ENCODE measurements around the gene LPCAT2. TPM values are rescaled to one million over a fixed set of nuclear protein-coding genes. Genes with fewer than 3 reads are reported as not detected.
A peak's percentile ranks its signal among the peaks of the same experiment; 100 is the strongest.

The LPCAT2 gene, protein sequence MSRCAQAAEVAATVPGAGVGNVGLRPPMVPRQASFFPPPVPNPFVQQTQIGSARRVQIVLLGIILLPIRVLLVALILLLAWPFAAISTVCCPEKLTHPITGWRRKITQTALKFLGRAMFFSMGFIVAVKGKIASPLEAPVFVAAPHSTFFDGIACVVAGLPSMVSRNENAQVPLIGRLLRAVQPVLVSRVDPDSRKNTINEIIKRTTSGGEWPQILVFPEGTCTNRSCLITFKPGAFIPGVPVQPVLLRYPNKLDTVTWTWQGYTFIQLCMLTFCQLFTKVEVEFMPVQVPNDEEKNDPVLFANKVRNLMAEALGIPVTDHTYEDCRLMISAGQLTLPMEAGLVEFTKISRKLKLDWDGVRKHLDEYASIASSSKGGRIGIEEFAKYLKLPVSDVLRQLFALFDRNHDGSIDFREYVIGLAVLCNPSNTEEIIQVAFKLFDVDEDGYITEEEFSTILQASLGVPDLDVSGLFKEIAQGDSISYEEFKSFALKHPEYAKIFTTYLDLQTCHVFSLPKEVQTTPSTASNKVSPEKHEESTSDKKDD
- 1 to 10 TPM in 1 of 2 donors, under 1 TPM in 1; 0.37 to 1.2 TPM for total RNA-seq
- total RNA-seq = 0.08 to 1.3 reads per million in 2 donors

GRCh38 chr16:55508941-55509931 lies at the start of gene LPCAT2:
TSS of gene LPCAT2 (plus strand) at chr16:55509072. CDS start at chr16:55509182, 110 bp downstream.
- H3K4me3 Mint-ChIP-seq = peak within 1 kb of the TSS; percentile 60
- no peaks in the 10 kb centered on the region for H3K9me3 ChIP-seq (ENCODE audit: control insufficient read depth, low read length, poor library complexity, severe bottlenecking)
- peaks cover 5% of the 10 kb centered on the region for H3K36me3 Mint-ChIP-seq (ENCODE audit: low read depth)
- DNase-seq = no peak
- peak; percentile 42 for ATAC-seq
- H3K27ac Mint-ChIP-seq = no peak within 1 kb of the TSS
- peaks cover 2% of the 10 kb centered on the region for H3K4me1 Mint-ChIP-seq
- peaks cover 48% of the 10 kb centered on the region for H3K27me3 Mint-ChIP-seq

- H3K4me3 Mint-ChIP-seq = no peak overlapping the region
- H3K4me1 Mint-ChIP-seq = peaks cover 2% of the 10 kb centered on the region
- H3K27me3 Mint-ChIP-seq = peaks cover 25% of the 10 kb centered on the region
- no peak overlapping the region for H3K27ac Mint-ChIP-seq
- H3K9me3 ChIP-seq (ENCODE audit: control insufficient read depth, low read length, poor library complexity, severe bottlenecking) = no peaks in the 10 kb centered on the region
- peaks cover 3% of the 10 kb centered on the region for H3K36me3 Mint-ChIP-seq (ENCODE audit: low read depth)
- DNase-seq = no peak
- no peak for ATAC-seq
Observed at GRCh38 chr16:55462241-55462640, 46.6 kb upstream of the LPCAT2 start.

DNA sequence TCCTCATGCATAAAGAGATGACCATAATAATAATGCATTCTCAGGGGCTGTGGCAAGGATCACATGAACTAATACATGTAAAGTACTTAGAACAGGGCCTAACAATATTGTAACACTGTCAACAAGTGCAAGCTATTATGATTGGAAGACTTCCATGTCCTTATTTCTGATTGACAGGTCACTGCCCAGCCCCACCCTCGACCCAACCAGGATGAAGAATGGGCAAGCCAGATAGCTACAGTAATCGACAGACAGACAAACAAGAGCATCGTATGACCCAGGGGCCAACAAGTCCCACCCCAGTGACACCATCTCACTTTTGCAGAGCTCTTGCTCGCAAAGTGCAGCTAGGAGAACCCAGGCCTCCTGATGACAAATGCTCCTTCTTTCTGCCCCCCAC lies 44.5 kb upstream of the LPCAT2 start:
- H3K27ac Mint-ChIP-seq = no peak overlapping the region
- H3K4me1 Mint-ChIP-seq = peaks cover 2% of the 10 kb centered on the region
- no peaks in the 10 kb centered on the region for H3K36me3 Mint-ChIP-seq (ENCODE audit: low read depth)
- H3K9me3 ChIP-seq (ENCODE audit: control insufficient read depth, low read length, poor library complexity, severe bottlenecking) = no peaks in the 10 kb centered on the region
- H3K27me3 Mint-ChIP-seq = peaks cover 19% of the 10 kb centered on the region
- DNase-seq (no peak), ATAC-seq (no peak)
- H3K4me3 Mint-ChIP-seq = no peak overlapping the region

DNA sequence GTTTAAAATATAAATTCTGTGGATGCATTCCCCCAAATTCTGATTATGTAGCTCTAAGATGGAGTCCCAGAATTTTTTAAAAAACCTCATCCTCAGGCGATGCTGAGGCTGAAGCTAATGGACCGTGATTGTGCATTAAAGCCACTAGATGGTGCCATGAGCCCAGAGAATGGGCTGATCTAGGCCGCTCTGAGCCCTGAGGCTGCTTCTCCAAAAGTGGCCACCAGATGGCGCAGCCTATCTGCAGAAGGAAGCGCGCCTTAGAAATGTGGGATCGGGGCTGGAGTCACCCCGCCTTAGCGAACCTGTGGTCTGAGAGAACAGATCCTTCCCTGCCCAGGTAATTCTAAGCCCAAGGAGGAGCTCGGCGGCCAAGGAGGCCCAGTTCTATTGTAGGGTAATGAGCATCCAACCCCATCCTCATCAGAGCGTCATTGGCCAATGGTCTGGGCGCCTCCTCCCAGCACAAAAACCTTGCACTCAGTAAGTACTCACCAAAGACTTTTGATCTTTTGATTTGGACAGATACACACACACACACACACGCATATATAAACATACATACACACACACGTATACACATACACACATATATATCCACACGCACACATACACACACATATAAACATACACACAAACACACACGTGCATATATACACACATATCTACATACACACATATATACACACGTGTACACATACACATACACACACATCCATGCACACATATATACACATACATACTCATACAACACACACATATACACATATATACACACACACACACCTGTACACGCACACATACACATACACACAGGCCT lies 43.6 kb upstream of the LPCAT2 start:
- H3K27me3 Mint-ChIP-seq = peaks cover 17% of the 10 kb centered on the region
- no peaks in the 10 kb centered on the region for H3K36me3 Mint-ChIP-seq (ENCODE audit: low read depth)
- H3K4me1 Mint-ChIP-seq = peaks cover 2% of the 10 kb centered on the region
- no peak overlapping the region for H3K4me3 Mint-ChIP-seq
- peak; percentile 65 to 82 (median 66) for DNase-seq
- no peak overlapping the region for H3K27ac Mint-ChIP-seq
- peak; percentile 98 for ATAC-seq
- H3K9me3 ChIP-seq (ENCODE audit: control insufficient read depth, low read length, poor library complexity, severe bottlenecking) = no peaks in the 10 kb centered on the region

- H3K27ac Mint-ChIP-seq = no peak overlapping the region
- peaks cover 17% of the 10 kb centered on the region for H3K27me3 Mint-ChIP-seq
- H3K4me1 Mint-ChIP-seq = peaks cover 2% of the 10 kb centered on the region
- DNase-seq = no peak
- H3K9me3 ChIP-seq (ENCODE audit: control insufficient read depth, low read length, poor library complexity, severe bottlenecking) = no peaks in the 10 kb centered on the region
- H3K4me3 Mint-ChIP-seq = no peak overlapping the region
- no peak for ATAC-seq
- no peaks in the 10 kb centered on the region for H3K36me3 Mint-ChIP-seq (ENCODE audit: low read depth)
Observed at GRCh38 chr16:55466209-55466608, 42.7 kb upstream of the LPCAT2 start.

DNA sequence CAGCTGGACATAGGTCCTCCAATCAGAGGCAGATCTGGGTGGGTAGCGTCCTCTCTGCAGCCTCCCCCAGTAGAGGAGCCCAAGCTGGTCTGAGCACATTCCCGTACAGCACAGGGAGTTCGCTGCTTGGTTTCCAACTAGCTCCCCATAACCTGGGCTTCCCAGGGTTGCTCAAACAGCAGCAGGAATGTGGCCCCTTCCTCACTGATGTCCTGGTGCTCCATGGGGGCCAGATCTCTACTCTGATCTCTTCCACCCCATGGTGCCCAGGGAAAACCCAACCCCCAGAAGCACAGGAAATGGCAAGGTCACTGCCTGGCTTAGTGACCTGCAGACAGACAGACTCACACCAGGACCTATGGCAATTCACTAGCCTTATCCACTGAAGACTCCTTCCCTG lies 41.0 kb upstream of the LPCAT2 start:
- Mint-ChIP-seq H3K27ac (no peak overlapping the region), H3K4me3 (no peak overlapping the region), H3K4me1 (peaks cover 2% of the 10 kb centered on the region), H3K27me3 (peaks cover 13% of the 10 kb centered on the region), H3K36me3 (ENCODE audit: low read depth) (no peaks in the 10 kb centered on the region)
- DNase-seq (no peak), ATAC-seq (no peak)
- no peaks in the 10 kb centered on the region for H3K9me3 ChIP-seq (ENCODE audit: control insufficient read depth, low read length, poor library complexity, severe bottlenecking)

GRCh38 chr16:55468352-55468990 lies 40.4 kb upstream of the LPCAT2 start:
- H3K9me3 ChIP-seq (ENCODE audit: control insufficient read depth, low read length, poor library complexity, severe bottlenecking) = no peaks in the 10 kb centered on the region
- peaks cover 13% of the 10 kb centered on the region for H3K27me3 Mint-ChIP-seq
- no peaks in the 10 kb centered on the region for H3K36me3 Mint-ChIP-seq (ENCODE audit: low read depth)
- DNase-seq (no peak), ATAC-seq (no peak)
- H3K4me1 Mint-ChIP-seq = peaks cover 2% of the 10 kb centered on the region
- H3K4me3 Mint-ChIP-seq = no peak overlapping the region
- no peak overlapping the region for H3K27ac Mint-ChIP-seq

- DNase-seq = no peak
- no peak overlapping the region for H3K4me3 Mint-ChIP-seq
- peaks cover 11% of the 10 kb centered on the region for H3K27me3 Mint-ChIP-seq
- no peaks in the 10 kb centered on the region for H3K9me3 ChIP-seq (ENCODE audit: control insufficient read depth, low read length, poor library complexity, severe bottlenecking)
- no peak for ATAC-seq
- no peaks in the 10 kb centered on the region for H3K36me3 Mint-ChIP-seq (ENCODE audit: low read depth)
- H3K27ac Mint-ChIP-seq = no peak overlapping the region
- peaks cover 2% of the 10 kb centered on the region for H3K4me1 Mint-ChIP-seq
Observed at GRCh38 chr16:55469821-55470532, 38.9 kb upstream of the LPCAT2 start.

DNA sequence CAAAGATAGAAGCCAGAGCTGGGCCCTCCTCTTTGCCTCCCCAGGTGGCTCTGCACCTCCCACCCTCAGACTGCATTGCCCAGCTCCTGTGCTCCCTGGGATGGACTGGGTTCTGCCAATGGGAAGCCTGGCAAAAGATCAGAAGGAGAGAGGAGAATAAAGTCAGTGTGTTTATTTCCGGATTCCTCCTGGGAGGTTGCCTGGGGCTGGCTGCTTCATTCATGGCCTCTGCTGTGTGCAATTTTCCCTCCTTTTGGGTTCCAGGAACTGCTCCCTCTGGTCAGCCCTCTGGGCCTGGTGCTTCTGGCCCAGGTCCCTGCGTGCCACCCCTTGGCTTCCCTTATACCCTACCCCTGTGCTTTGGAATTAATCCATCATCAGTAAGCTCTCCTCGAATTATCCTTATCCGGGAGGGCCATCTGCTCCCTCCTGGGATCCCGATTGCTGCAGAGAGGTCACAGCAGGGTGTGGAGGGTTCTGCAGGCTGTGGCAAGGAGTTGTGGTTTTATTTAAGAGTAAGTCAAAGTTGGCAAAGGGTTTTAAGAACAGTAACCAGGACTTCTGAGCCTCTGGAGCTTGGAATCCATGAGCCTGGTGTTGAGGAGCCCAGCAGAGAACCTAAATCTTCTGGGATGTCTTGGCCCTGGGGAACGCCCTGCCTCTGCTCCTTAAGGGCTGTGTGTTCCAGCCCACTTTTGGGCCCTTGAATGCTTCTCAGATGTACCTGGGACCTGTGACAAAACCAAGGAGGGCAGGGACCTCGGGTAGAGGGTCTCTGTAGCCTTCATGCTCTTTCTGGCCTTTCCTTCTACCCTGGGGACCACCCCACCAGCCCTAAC lies 38.1 kb upstream of the LPCAT2 start:
- no peaks in the 10 kb centered on the region for H3K4me1 Mint-ChIP-seq
- no peaks in the 10 kb centered on the region for H3K9me3 ChIP-seq (ENCODE audit: control insufficient read depth, low read length, poor library complexity, severe bottlenecking)
- no peak for ATAC-seq
- H3K36me3 Mint-ChIP-seq (ENCODE audit: low read depth) = no peaks in the 10 kb centered on the region
- H3K4me3 Mint-ChIP-seq = no peak overlapping the region
- DNase-seq = no peak
- no peak overlapping the region for H3K27ac Mint-ChIP-seq
- peaks cover 14% of the 10 kb centered on the region for H3K27me3 Mint-ChIP-seq

- peaks cover 22% of the 10 kb centered on the region for H3K27me3 Mint-ChIP-seq
- H3K4me3 Mint-ChIP-seq = no peak overlapping the region
- H3K4me1 Mint-ChIP-seq = no peaks in the 10 kb centered on the region
- H3K27ac Mint-ChIP-seq = no peak overlapping the region
- no peaks in the 10 kb centered on the region for H3K9me3 ChIP-seq (ENCODE audit: control insufficient read depth, low read length, poor library complexity, severe bottlenecking)
- no peaks in the 10 kb centered on the region for H3K36me3 Mint-ChIP-seq (ENCODE audit: low read depth)
- ATAC-seq (no peak), DNase-seq (no peak)
Observed at GRCh38 chr16:55471448-55472097, 37.3 kb upstream of the LPCAT2 start.

GRCh38 chr16:55473587-55473986 lies 35.3 kb upstream of the LPCAT2 start:
- ATAC-seq (no peak), DNase-seq (no peak)
- Mint-ChIP-seq H3K4me1 (no peaks in the 10 kb centered on the region), H3K27me3 (peaks cover 40% of the 10 kb centered on the region), H3K27ac (no peak overlapping the region), H3K4me3 (no peak overlapping the region), H3K36me3 (ENCODE audit: low read depth) (peaks cover 2% of the 10 kb centered on the region)
- H3K9me3 ChIP-seq (ENCODE audit: control insufficient read depth, low read length, poor library complexity, severe bottlenecking) = no peaks in the 10 kb centered on the region
